Transverse colon (tissue), 4 donors: ENCODE data around the gene CPA5. TPM values are rescaled to one million over a fixed set of nuclear protein-coding genes. Genes with fewer than 3 reads are reported as not detected.

Experiments used
- DNase-seq: peaks from one replicate; pipeline ENCODE4 v3.0.0-alpha.2; 2019
- H3K27ac ChIP-seq, 4 donors: fragments of 200-600 bp; sonication (generic); 2 replicates each; pipeline ENCODE4 v1.5.1; 2016 to 2018; ENCODE audit warnings: inconsistent platforms in 4 of 4
- H3K27me3 ChIP-seq: fragments of 200-600 bp; sonication (generic); 2 replicates; pipeline ENCODE4 v1.5.1; 2017; ENCODE audit warnings: inconsistent platforms
- H3K36me3 ChIP-seq, 4 donors: fragments of 200-600 bp; sonication (generic); 2 replicates each; pipeline ENCODE4 v1.5.1; 2017 to 2019; ENCODE audit warnings: inconsistent platforms in 4 of 4
- H3K4me1 ChIP-seq, 4 donors: fragments of 200-600 bp; sonication (generic); 2 replicates each; pipeline ENCODE4 v1.5.1; 2017 to 2020; ENCODE audit warnings: inconsistent platforms in 4 of 4
- H3K4me3 ChIP-seq, 4 donors: fragments of 200-600 bp; sonication (generic); 1 replicate in 1 of 4; 2 replicates in 3 of 4; pipeline versions ENCODE4 v1.5.1 to v1.6.1; 2017 to 2019; ENCODE audit warnings: inconsistent platforms in 4 of 4
- H3K9me3 ChIP-seq, 2 donors: fragments of 200-600 bp; sonication (generic); 2 replicates each; pipeline ENCODE4 v1.5.1; 2017 to 2019; ENCODE audit warnings: inconsistent platforms in 2 of 2
- CTCF ChIP-seq, 5 experiments: fragments of 200-600 bp in 3 of 5; fragments of 450-650 bp in 2 of 5; sonication (generic) in 3 of 5; IDR thresholded peaks; 1 replicate in 2 of 5; 2 replicates in 3 of 5; pipeline ENCODE4 v1.5.1; 2016 to 2017; ENCODE audit warnings: antibody characterized with exemption in 5 of 5, inconsistent platforms in 3 of 5, mild to moderate bottlenecking in 2 of 5, moderate library complexity in 1 of 5
- EP300 ChIP-seq: sonication (generic); formaldehyde crosslinking; IDR thresholded peaks from one replicate; pipeline ENCODE4 v1.6.1; 2017; ENCODE audit warnings: antibody characterized with exemption, low read depth
- POLR2A ChIP-seq: fragments of 450-650 bp; IDR thresholded peaks from one replicate; pipeline ENCODE4 v1.6.1; 2016; ENCODE audit warnings: antibody characterized with exemption, mild to moderate bottlenecking, moderate library complexity
- POLR2AphosphoS5 ChIP-seq, 3 donors: sonication (generic); formaldehyde crosslinking; IDR thresholded peaks; one replicate each; pipeline ENCODE4 v1.6.1; 2016; ENCODE audit warnings: antibody characterized with exemption in 3 of 3
- WGBS, 2 donors: methylation state at CpG; one replicate each; pipeline ENCODE4 v1.1.5; 2018; ENCODE audit warnings: low coverage in 1 of 2; 5-methylcytosine and 5-hydroxymethylcytosine counted together
- in situ Hi-C, 4 donors: fragments of 200-750 bp; cut with MboI; loops; one replicate each; pipeline versions ENCODE4 v1.15.0 to v1.15.1; 2017; ENCODE audit warnings: low sequenced_read_pairs in 3 of 4, low pct_ligation_motif_present in 1 of 4, low pct_unique_long_range_greater_than_20kb in 1 of 4
- intact Hi-C: fragments of 100-400 bp; cut with DNase I; formaldehyde crosslinking; loops from one replicate; pipeline ENCODE4 v1.15.1; 2023; ENCODE audit warnings: low total_unique reads
- total RNA-seq, 4 donors: library from RNA; depleted of rRNA; stranded (reverse); fragments of >200 nt; gene quantifications; one replicate each; pipeline ENCODE4 v1.1.0, GENCODE V29; 2016

The CPA5 gene
- total RNA-seq = not detected

GRCh38 chr7:130344271-130344866 is at the start of gene CPA5:
TSS of gene CPA5 (plus strand) at chr7:130344816. CDS start at chr7:130346486, 1,670 bp downstream.
- H3K36me3 ChIP-seq = no peaks in the 10 kb centered on the region
- H3K4me1 ChIP-seq = no peaks in the 10 kb centered on the region
- no peaks in the 10 kb centered on the region for H3K27me3 ChIP-seq
- no peak within 1 kb of the TSS for H3K4me3 ChIP-seq
- H3K9me3 ChIP-seq = no peaks in the 10 kb centered on the region
- in situ Hi-C loops = no loop called here
- H3K27ac ChIP-seq = no peak within 1 kb of the TSS
- TF ChIP-seq POLR2AphosphoS5 (IDR thresholded peaks at IDR 0.05) = no peak
- TF ChIP-seq POLR2A = no peak
- no peak for TF ChIP-seq EP300
- no peak for TF ChIP-seq CTCF (IDR thresholded peaks at IDR 0.05)
- no peak for DNase-seq
- WGBS, 2 donors = 92% methylated on average over 5 of the region's 5 CpGs
- intact Hi-C loops = no loop called here

- no peaks in the 10 kb centered on the region for H3K27me3 ChIP-seq
- H3K4me3 ChIP-seq = no peak overlapping the region
- no peak overlapping the region for H3K27ac ChIP-seq
- intact Hi-C loops (no loop called here), in situ Hi-C loops (loop anchor here in 1 of 4 donors (25.0 kb wide), 1 partner anchor 191 kb away; the partner anchor contains the start of gene MEST)
- no peaks in the 10 kb centered on the region for H3K9me3 ChIP-seq
- no peaks in the 10 kb centered on the region for H3K36me3 ChIP-seq
- WGBS, 2 donors = 95 to 97% methylated on average over 4 to 13 of the region's 13 CpGs
- no peak for DNase-seq
- TF ChIP-seq POLR2AphosphoS5 (IDR thresholded peaks at IDR 0.05) = no peak
- no peak for TF ChIP-seq CTCF (IDR thresholded peaks at IDR 0.05)
- no peak for TF ChIP-seq POLR2A
- TF ChIP-seq EP300 = no peak
- H3K4me1 ChIP-seq = no peaks in the 10 kb centered on the region
These were observed 48.2 kb upstream of the CPA5 start for GRCh38 chr7:130296221-130296951.

GRCh38 chr7:130297628-130298543 is 46.7 kb upstream of the CPA5 start:
- no peak for DNase-seq
- TF ChIP-seq POLR2AphosphoS5 (IDR thresholded peaks at IDR 0.05) (no peak), CTCF (IDR thresholded peaks at IDR 0.05) (no peak), POLR2A (no peak), EP300 (no peak)
- Histone ChIP-seq H3K27me3 (no peaks in the 10 kb centered on the region), H3K9me3 (no peaks in the 10 kb centered on the region), H3K4me3 (no peak overlapping the region), H3K27ac (no peak overlapping the region), H3K4me1 (no peaks in the 10 kb centered on the region), H3K36me3 (no peaks in the 10 kb centered on the region)
- in situ Hi-C loops (loop anchor here in 1 of 4 donors (25.0 kb wide), 1 partner anchor 189 kb away; the partner anchor contains the start of gene MEST), intact Hi-C loops (no loop called here)
- WGBS, 2 donors = 86 to 87% methylated on average over 3 to 20 of the region's 20 CpGs
